ENCODE measurements around the gene RABIF. TPM values are rescaled to one million over a fixed set of nuclear protein-coding genes. Genes with fewer than 3 reads are reported as not detected.

Gene RABIF
- 10.1 and 10.5 TPM in 2 replicates for total RNA-seq

GRCh38 chr1:202888531-202889360, at the start of gene RABIF:
TSS of gene RABIF (minus strand) at chr1:202889149. CDS start at chr1:202889098, 51 bp downstream.

GRCh38 chr1:202926581-202927491, 37.9 kb upstream of the RABIF start, which contains the start of gene KLHL12:
TSS of gene KLHL12 (minus strand) at chr1:202927234. CDS start at chr1:202925162, 2,072 bp downstream.

Small RNAs within 50 kb of the gene (small RNA-seq; reads per million reads assigned to genes)
- not detected for gene RF00019

Other genes with a start within 250 kb of the RABIF start
- not detected in 2 replicates for gene SYT2, start 178.7 kb downstream of the RABIF start, total RNA-seq
- gene KDM5B, start 80.7 kb downstream of the RABIF start, total RNA-seq, result 77.0 and 103 TPM in 2 replicates
- gene PCAT6, start 78.2 kb downstream of the RABIF start, total RNA-seq, result not detected in 2 replicates
- 26.8 and 30.3 TPM in 2 replicates for gene KLHL12, start 38.1 kb upstream of the RABIF start, total RNA-seq
- 84.2 and 110 TPM in 2 replicates for gene ADIPOR1, start 69.2 kb upstream of the RABIF start, total RNA-seq
- gene CYB5R1, start 78.1 kb upstream of the RABIF start, total RNA-seq, result 22.8 and 25.1 TPM in 2 replicates
- gene TMEM183A, start 118.2 kb upstream of the RABIF start, total RNA-seq, result 122 and 126 TPM in 2 replicates
- gene PPFIA4, start 137.3 kb upstream of the RABIF start, total RNA-seq, result 0.29 and 1.5 TPM in 2 replicates
- not detected in 2 replicates for gene MYOG, start 196.9 kb upstream of the RABIF start, total RNA-seq
- gene ADORA1, start 238.6 kb upstream of the RABIF start, total RNA-seq, result under 0.01 TPM in 1 of 2 replicates, not detected in the other